ENCODE data around the gene SARS2.
"Not testable (repeated sequence)": the region's sequence is repeated elsewhere in the genome, so short reads cannot be mapped to it uniquely, and the experiment has no call there.

The SARS2 gene

DNA sequence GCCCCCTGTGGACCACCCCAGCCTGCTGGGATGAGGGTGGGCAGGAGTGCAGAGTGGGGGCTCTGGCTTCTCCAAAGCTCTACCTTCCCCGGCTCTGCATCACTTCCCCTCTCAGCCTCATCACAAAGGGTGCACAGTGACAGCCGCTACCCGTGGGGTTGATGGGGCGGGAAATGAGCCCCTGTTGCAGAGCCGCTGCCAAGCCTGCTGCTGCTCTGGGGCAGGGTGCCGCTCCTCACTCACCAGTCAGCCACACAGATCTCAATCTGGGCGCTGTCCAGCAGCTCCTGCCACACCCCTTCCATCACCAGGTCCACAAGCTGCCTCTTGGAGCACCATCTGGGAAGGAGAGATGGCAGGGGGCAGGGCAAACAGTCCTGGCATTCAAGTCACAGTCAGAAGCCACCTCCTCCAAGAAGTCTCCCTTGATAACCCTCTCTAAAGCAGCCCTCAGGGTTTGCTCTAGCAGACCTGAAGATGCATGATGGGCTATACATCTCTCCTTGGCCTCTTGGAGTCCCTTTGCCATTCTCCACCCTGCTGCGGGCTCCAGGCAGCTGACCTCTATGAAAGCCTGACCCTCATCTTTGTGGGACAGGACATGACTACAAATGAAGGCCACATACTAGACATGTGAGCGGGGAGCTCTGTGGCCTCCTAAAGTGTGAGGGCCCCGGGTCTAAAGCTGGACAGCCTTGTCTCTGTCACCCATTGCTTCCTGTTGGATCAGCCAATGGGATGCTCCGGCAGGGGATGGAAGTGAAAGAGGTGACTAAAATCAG lies 15.9 kb upstream of the SARS2 start:
- DNase-seq = no peak

GRCh38 chr19:38945562-38946228 lies 15.1 kb upstream of the SARS2 start:
- DNase-seq = no peak

DNA sequence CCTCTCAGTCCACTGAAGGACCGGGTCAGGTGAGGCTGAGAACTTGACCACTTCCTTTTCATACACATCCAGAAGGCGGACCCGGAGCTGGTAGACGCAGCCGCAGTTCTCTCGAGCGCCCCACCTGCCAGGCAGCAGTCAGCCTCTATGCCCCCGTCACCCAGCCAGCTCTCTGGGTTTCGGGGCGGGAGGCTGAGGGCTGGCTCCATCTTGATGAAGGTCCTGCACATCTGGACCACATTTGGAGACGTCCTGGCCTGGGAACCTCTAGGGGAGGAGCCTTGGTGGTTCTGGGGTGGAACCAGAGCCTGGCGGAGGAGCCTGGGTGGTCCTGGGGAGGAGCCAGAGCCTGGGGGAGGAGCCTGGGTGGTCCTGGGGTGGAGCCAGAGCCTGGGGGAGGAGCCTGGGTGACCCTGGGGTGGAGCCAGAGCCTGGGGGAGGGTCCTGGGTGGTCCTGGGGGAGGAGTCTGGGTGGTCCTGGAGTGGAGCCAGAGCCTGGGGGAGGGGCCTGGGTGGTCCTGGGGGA lies 14.5 kb upstream of the SARS2 start:
- DNase-seq = no peak

GRCh38 chr19:38942471-38943181 lies 12.1 kb upstream of the SARS2 start:
- no peak for DNase-seq

DNA sequence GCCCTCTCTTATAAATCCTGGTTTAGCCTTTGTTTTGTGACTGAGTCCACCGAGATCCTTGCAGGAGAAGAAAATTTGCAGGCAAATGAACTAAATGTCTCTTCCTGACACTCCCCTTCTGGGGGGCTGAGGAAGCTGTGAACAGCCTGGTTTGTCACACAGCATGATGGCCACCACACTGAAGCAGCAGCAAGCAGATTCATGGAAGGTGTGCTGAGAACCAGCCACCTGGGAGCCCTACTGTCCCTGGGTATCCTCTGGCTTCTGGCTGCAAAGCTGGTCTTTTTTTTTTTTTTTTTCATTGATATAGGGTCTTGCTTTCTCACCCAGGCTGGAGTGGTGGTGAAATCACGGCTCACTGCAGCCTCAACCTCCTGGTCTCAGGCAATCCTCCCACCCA lies 11.4 kb upstream of the SARS2 start:
- no peak for DNase-seq

GRCh38 chr19:38941466-38941865 lies 10.9 kb upstream of the SARS2 start:
- DNase-seq = not testable (repeated sequence)

- no peak for DNase-seq
Measured at GRCh38 chr19:38939957-38940356, 9.4 kb upstream of the SARS2 start.

- no peak for DNase-seq
Measured at GRCh38 chr19:38933544-38933943, 3.0 kb upstream of the SARS2 start.

GRCh38 chr19:38932425-38933179 lies 2.0 kb upstream of the SARS2 start:
- no peak for DNase-seq

DNA sequence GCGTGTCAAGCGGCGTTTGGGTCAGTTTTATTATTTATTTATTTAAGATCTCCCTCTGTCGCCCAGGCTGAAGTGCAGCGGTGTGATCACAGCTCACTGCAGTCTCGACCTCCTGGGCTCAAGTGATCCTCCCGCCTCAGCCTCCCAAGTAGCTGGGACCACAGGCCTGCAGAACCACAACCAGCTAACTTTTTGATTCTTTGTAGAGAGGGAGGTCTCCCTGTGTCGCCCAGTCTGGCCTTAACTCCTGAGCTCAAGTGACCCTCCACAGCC lies 894 bp upstream of the SARS2 start:
- no peak for DNase-seq

- DNase-seq = peak; percentile 93
Measured at GRCh38 chr19:38930776-38931520, 385 bp upstream of the SARS2 start, which contains the start of gene MRPS12. Gene MRPS12 (plus strand): TSS chr19:38930944. CDS start chr19:38931295, 351 bp downstream.

DNA sequence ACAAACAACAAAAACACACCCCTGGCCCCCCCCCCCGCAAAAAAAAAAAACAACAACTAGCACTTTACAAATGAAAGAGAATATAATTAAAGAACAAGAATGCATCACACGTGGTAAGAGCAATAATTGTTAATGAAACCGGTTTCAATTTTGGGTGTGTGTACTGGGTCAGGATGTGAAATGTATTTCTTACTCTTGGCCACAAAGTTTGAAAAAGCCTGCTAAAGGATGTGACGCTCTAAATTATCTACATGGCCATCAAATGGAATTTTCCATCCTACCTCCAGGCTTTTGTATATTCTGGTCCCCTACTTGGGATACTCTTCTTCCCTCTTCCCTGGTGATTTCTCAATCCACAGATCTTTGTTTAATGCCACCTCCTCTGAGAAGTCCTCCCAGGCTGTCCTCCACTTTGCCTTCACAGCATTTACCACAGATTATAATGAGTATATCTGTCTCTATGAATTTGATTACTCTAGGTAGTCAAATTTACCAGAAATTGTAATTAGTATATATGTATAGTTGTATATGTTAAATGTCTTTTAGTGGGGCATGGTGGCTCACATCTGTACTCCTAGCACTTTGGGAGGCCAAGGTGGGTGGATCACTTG lies 2.1 kb downstream of the SARS2 start:
- DNase-seq = no peak

GRCh38 chr19:38924388-38924787 lies 6.2 kb downstream of the SARS2 start:
- no peak for DNase-seq

- DNase-seq = no peak
Measured at GRCh38 chr19:38922482-38922881, 8.1 kb downstream of the SARS2 start.

DNA sequence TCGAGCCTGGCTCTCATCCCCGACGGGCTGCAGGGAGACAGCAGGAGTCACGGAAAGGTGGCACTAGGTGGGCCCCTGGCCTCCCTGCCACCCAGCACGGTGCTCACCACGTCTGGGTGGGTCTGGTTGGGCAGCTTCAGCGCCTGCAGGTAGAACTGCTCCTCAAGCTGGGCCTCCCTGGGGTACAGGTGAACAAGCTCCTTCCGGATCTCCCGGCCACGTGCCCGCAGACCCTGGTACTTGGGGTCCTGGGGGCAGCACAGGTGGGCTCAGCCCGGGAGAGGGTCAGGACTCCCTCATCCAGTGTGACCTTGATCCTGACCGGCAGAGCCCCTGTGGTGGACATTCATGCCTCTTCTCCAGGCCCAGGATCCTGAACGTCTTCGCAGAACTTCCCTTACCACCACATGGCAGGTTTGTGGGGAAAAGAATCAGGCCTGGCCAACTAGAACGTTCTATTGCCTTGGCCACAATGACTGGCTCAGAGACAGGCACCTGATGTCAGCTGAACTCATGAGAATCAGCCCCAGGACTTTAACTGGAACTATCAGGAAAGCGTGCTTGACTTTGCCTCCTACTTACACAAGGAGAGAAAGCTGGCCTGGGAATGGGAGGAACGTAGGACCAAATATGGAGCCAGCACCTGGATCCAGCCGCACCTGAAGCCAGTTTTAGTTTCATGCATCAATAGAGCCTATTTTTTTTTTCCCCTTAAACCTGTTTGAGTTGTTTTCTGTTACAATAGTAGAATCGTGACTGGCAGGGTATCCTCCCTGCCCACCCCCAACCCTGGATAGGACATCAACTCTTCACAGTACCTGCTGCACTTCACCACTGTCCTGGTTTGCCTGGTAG lies 8.9 kb downstream of the SARS2 start:
- no peak for DNase-seq

GRCh38 chr19:38920602-38921419 lies 9.8 kb downstream of the SARS2 start:
- no peak for DNase-seq

DNA sequence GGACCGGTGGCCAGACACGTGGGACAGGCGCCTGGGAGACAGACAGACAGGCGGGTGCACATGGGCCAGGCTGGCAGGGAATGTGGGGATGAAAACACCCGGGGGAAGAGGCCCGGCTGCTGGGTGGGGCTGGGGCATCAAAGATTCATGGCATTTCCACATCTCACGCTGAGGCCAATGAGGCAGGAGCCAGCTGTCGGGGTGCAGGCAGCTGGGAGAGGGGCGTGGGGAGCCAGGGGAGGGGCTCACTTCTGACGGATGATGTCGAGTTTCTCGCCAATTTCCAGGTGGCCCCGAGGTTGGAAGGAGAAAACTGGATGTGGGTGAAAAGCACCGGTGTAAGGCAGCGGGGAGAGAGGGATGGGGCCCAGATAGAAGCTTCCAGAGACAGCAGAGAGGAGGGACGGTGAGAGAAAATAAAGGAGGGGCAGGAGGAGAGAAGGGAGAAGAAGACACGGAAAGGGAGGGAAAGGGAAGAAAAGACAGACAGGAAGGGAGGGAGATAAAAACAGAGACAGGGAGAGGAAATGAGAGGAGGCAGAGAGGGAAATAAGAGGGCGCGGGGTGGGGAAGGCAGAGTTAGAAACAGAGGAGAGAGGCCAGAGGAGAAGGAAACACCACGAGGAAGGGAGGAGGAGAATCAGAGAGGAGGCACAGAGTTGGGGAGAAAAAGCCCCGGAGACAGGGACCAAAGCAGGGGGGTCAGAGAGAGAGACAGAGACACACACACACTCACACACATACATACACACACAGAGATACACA lies 10.5 kb downstream of the SARS2 start:
- no peak for DNase-seq

GRCh38 chr19:38918526-38918925 lies 12.0 kb downstream of the SARS2 start:
- DNase-seq = no peak

DNA sequence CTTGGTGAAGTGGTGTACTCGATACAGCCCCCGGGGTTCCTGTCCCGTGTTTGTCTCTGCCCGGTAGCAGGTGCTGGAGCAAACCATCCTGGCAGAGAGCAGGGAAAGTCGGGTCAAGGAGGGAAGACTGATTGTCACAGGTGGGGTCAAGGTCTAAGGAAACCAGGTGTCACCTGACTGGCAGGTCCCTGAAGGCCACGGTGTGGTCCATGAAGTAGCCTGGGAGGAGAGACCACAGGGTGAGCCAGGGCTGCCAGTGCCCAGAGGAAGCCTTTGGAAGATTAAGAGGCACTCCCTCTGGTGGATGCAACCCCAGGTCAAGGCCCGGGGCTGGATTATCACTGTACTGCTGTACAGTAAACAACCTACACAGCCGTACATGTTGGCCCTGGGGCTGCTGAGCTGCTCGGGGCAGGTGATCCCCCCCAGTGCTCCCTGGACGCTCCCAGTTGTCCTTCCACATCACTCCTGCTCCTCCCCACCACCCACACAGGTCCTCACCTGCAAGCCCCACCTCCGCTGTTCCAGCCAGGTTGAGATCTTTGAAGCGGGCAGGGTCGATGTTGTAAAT lies 12.6 kb downstream of the SARS2 start:
- no peak for DNase-seq
